ENCODE measurements around the gene ADGRG1.
"Not testable (repeated sequence)": the region's sequence is repeated elsewhere in the genome, so short reads cannot be mapped to it uniquely, and the experiment has no call there.

Gene ADGRG1

GRCh38 chr16:57703416-57704010, 75.1 kb downstream of the ADGRG1 start:
- no peaks in the 10 kb centered on the region for H3K36me3 ChIP-seq
- no peak for TF ChIP-seq Cebpa-rat (IDR thresholded peaks at IDR 0.05)
- H4K20me1 ChIP-seq: no peaks in the 10 kb centered on the region
- H3K4me2 ChIP-seq: no peak overlapping the region
- no peak overlapping the region for H3K27ac ChIP-seq
- H3K4me3 ChIP-seq: no peak overlapping the region
- no peaks in the 10 kb centered on the region for H3K9me3 ChIP-seq
- H3K4me1 ChIP-seq: 0 out of 2 replicates have a peak, but pooled peaks cover 6% of the 10 kb centered on the region
- no peaks in the 10 kb centered on the region for H3K27me3 ChIP-seq
- H3K9ac ChIP-seq: no peak overlapping the region

DNA sequence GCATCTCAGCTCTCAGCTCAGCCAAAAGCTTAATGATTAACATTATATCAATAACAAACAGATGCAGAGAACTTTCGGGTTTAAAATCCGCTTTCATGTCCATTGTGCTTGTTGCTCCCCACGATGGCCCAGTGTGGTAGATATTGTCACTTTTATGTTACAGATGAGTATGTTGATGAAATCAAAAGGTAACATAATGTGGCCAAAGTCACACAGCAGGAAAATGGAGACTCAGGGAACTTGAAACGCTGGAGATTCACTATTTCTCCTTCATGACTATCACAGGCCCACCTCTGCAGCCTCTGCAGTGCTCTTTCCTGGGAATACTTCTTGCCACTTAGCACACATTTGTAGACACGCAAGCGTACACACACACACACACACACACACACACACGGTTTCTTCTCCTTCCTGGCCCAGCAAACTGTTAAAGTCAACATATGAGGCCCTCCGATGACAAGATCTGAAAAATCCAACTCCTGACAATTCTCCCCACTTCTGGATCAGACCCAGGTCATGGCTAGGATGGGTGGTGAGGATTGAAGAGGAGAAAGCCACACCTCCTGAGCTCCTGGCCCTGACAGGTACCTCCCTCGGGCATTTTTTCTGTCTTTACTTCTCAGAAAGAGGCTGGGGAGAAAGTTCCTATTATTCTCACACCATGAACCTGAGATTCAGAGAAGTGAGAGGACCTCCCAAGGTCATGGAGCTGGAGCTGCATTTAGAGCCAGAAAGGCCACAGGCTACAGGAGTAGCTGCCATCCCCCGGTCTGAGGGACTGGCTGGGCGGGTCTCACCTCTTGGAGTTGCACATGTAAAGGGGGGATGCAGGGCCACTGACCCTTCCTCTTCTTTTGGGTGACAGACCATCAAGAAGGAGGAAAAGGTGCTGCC, 75.8 kb downstream of the ADGRG1 start:
- H3K4me2 ChIP-seq: no peak overlapping the region
- no peaks in the 10 kb centered on the region for H3K27me3 ChIP-seq
- no peaks in the 10 kb centered on the region for H3K9me3 ChIP-seq
- no peaks in the 10 kb centered on the region for H3K36me3 ChIP-seq
- H3K27ac ChIP-seq: no peak overlapping the region
- H3K4me3 ChIP-seq: no peak overlapping the region
- H3K9ac ChIP-seq: no peak overlapping the region
- no peak for TF ChIP-seq Cebpa-rat (IDR thresholded peaks at IDR 0.05)
- H4K20me1 ChIP-seq: no peaks in the 10 kb centered on the region
- H3K4me1 ChIP-seq: 0 out of 2 replicates have a peak, but pooled peaks cover 6% of the 10 kb centered on the region

GRCh38 chr16:57704905-57705852, 76.7 kb downstream of the ADGRG1 start:
- no peaks in the 10 kb centered on the region for H3K4me1 ChIP-seq
- no peaks in the 10 kb centered on the region for H3K36me3 ChIP-seq
- no peak for TF ChIP-seq Cebpa-rat (IDR thresholded peaks at IDR 0.05)
- no peak overlapping the region for H3K27ac ChIP-seq
- H3K9me3 ChIP-seq: no peaks in the 10 kb centered on the region
- no peaks in the 10 kb centered on the region for H4K20me1 ChIP-seq
- H3K4me3 ChIP-seq: no peak overlapping the region
- no peak overlapping the region for H3K9ac ChIP-seq
- H3K27me3 ChIP-seq: no peaks in the 10 kb centered on the region
- H3K4me2 ChIP-seq: no peak overlapping the region

DNA sequence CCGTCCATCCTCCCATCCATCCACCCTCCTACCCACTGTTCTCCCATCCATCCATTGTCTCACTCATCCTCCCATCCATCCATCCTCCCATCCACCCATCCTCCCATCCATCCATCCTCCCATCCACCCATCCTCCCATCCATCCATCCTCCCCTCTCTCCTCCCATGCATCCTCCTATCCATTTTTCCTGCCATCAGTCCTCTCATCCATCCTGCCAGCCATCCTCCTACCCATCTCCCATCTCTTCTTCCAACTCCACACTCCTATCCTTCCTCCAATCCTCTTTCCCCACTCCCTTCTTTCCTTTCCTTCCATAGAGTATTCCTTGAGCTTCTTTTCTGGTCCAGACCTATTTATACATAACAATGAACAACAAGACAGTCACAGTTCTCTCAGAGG, 78.3 kb downstream of the ADGRG1 start:
- no peaks in the 10 kb centered on the region for H3K9me3 ChIP-seq
- no peaks in the 10 kb centered on the region for H3K36me3 ChIP-seq
- no peaks in the 10 kb centered on the region for H4K20me1 ChIP-seq
- H3K27me3 ChIP-seq: no peaks in the 10 kb centered on the region
- H3K4me3 ChIP-seq: no peak overlapping the region
- H3K27ac ChIP-seq: no peak overlapping the region
- H3K4me1 ChIP-seq: no peaks in the 10 kb centered on the region
- H3K4me2 ChIP-seq: no peak overlapping the region
- no peak overlapping the region for H3K9ac ChIP-seq
- TF ChIP-seq Cebpa-rat (IDR thresholded peaks at IDR 0.05): no peak

DNA sequence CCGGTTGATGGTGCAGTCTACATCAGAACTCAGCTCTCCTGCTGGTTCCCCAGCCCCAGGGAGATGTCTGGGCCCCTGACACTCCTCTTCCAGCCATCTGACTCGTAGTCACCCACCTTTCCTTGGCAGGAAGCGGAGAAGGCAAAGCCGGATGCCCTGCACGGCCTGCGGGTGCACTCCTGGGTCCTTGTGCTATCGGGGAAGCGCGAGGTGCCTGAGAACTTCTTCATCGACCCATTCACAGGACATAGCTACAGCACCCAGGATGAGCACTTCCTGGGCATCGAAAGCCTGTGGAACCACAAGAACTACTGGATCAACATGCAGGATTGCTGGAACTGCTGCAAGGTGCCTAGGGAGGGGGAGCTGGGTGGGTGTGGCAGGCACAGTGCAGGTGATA, 78.9 kb downstream of the ADGRG1 start:
- Histone ChIP-seq H3K4me2 (no peak overlapping the region), H3K27ac (no peak overlapping the region), H3K36me3 (no peaks in the 10 kb centered on the region), H3K4me1 (no peaks in the 10 kb centered on the region), H3K9me3 (no peaks in the 10 kb centered on the region), H4K20me1 (no peaks in the 10 kb centered on the region), H3K9ac (no peak overlapping the region), H3K4me3 (no peak overlapping the region), H3K27me3 (no peaks in the 10 kb centered on the region)
- TF ChIP-seq Cebpa-rat (IDR thresholded peaks at IDR 0.05): no peak

DNA sequence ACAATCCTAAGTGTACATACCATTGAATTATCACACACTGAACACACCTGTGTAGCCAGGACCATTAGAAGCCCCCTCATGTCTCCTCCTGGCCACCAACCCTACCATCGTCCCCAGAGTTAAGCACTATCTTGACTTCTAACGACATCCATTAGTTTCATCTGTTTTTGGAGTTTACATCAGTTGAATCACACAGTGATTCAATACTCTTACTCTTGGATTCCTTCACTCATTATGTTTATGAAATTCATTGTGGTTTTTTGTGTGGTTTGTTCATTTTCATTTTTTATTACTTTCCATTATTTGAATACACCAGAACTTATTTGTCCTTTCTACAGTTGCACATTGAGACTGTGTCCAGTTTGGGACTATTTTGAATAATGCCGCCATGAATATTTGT, 79.7 kb downstream of the ADGRG1 start:
- no peaks in the 10 kb centered on the region for H4K20me1 ChIP-seq
- H3K27ac ChIP-seq: no peak overlapping the region
- H3K36me3 ChIP-seq: no peaks in the 10 kb centered on the region
- H3K4me3 ChIP-seq: no peak overlapping the region
- H3K9ac ChIP-seq: no peak overlapping the region
- no peaks in the 10 kb centered on the region for H3K9me3 ChIP-seq
- H3K27me3 ChIP-seq: no peaks in the 10 kb centered on the region
- no peak overlapping the region for H3K4me2 ChIP-seq
- no peaks in the 10 kb centered on the region for H3K4me1 ChIP-seq
- no peak for TF ChIP-seq Cebpa-rat (IDR thresholded peaks at IDR 0.05)

DNA sequence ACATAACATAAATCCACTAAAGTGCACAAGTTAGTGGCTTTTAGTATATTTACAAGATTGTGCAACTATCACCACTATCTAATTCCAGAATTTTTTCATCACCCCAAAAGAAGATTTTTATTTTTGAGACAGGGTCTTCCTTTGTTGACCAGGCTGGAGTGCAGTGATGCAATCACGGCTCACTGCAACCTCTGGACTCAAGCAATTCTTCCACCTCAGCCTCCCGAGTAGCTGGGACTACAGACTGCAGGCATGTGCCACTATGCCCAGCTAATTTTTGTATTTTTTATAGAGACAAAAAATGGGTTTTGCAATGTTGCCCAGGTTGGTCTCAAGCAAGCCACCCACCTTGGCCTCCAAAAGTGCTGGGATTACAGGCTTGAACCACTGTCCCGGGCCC, 81.2 kb downstream of the ADGRG1 start:
- H3K4me2 ChIP-seq: no peak overlapping the region
- no peaks in the 10 kb centered on the region for H3K9me3 ChIP-seq

DNA sequence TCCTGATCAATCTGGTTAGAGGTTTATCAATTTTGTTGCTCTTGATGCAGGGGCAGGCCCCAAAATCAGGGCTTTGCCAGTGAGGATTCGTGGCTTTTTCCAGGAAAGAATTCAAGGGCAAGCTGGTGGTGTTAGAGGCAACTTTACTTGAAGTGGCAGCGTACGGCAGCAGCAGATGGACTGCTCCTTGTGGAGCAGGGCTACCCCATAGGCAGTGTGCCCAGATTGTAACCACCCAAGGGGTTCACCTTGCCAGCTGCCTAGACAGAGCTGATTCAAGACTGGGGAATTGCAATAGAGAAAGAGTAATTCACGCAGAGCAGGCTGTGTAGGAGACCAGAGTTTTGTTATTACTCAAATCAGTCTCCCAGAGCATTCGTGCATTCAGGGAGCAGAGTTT, 82.9 kb downstream of the ADGRG1 start:
- no peaks in the 10 kb centered on the region for H3K9me3 ChIP-seq
- H3K27me3 ChIP-seq: no peaks in the 10 kb centered on the region
- H3K36me3 ChIP-seq: no peaks in the 10 kb centered on the region
- no peaks in the 10 kb centered on the region for H4K20me1 ChIP-seq
- no peak overlapping the region for H3K9ac ChIP-seq
- no peaks in the 10 kb centered on the region for H3K4me1 ChIP-seq
- H3K4me3 ChIP-seq: no peak overlapping the region
- H3K4me2 ChIP-seq: no peak overlapping the region
- no peak overlapping the region for H3K27ac ChIP-seq
- TF ChIP-seq Cebpa-rat (IDR thresholded peaks at IDR 0.05): no peak

More for the DNA sequence above, 81.2 kb downstream of the ADGRG1 start:
- TF ChIP-seq Cebpa-rat (IDR thresholded peaks at IDR 0.05): 0 out of 2 replicates have a peak, but pooled peaks have one; percentile 16
- Histone ChIP-seq H3K27me3 (no peaks in the 10 kb centered on the region), H3K4me3 (no peak overlapping the region), H3K36me3 (no peaks in the 10 kb centered on the region), H4K20me1 (no peaks in the 10 kb centered on the region), H3K27ac (no peak overlapping the region), H3K4me1 (no peaks in the 10 kb centered on the region), H3K9ac (no peak overlapping the region)

- H3K27me3 ChIP-seq: no peaks in the 10 kb centered on the region
- no peaks in the 10 kb centered on the region for H3K4me1 ChIP-seq
Observed at GRCh38 chr16:57711993-57712392, 83.6 kb downstream of the ADGRG1 start.

DNA sequence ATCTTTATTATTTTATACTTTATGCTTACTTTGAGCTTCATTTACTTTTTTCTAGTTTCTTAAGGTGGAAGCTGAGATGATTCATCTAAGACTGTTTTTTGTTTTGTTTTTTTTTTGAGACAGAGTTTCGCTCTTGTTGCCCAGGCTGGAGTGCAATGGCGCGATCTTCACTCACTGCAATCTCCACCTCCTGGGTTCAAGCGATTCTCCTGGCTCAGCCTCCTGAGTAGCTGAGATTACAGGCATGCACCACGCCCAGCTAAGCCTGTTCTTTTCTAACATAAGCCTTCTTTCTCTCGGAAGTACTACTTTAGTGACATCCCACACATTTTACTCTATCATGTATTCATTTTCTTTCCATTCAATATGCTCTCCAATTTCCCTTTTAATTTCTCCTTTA, 84.1 kb downstream of the ADGRG1 start:
- H3K4me3 ChIP-seq, H3K9me3 ChIP-seq, H3K27me3 ChIP-seq, H3K9ac ChIP-seq, H3K4me2 ChIP-seq, H3K27ac ChIP-seq, H3K36me3 ChIP-seq, H4K20me1 ChIP-seq, H3K4me1 ChIP-seq: not testable (repeated sequence)

More at GRCh38 chr16:57711993-57712392, 83.6 kb downstream of the ADGRG1 start:
- Histone ChIP-seq H3K4me2 (no peak overlapping the region), H3K36me3 (no peaks in the 10 kb centered on the region), H3K9ac (no peak overlapping the region), H3K27ac (no peak overlapping the region), H3K9me3 (no peaks in the 10 kb centered on the region), H4K20me1 (no peaks in the 10 kb centered on the region), H3K4me3 (no peak overlapping the region)
- TF ChIP-seq Cebpa-rat (IDR thresholded peaks at IDR 0.05): no peak

All from BLaER1 (cell line).